H1 (cell line): ENCODE data around the gene RNF123. TPM values are rescaled to one million over a fixed set of nuclear protein-coding genes. Genes with fewer than 3 reads are reported as not detected.

Source experiments
- CTCF ChIA-PET: fragments of 300-600 bp; sonication (Branson Sonifier 250); formaldehyde crosslinking; loops from one replicate; lab custom pipeline; 2021; ENCODE audit not compliant: partially characterized antibody; lab: Charles Lee
- POLR2A ChIA-PET: fragments of 300-600 bp; sonication (Branson Sonifier 250); formaldehyde crosslinking; loops from one replicate; lab custom pipeline; 2021; ENCODE audit warnings: inconsistent platforms; ENCODE audit not compliant: partially characterized antibody; lab: Charles Lee
- DNase-seq, 2 experiments: peaks; one replicate each; pipeline versions ENCODE4 v3.0.0 to v3.0.0-alpha.2; 2010 to 2022; ENCODE audit warnings: low spot score in 2 of 2, low read depth in 1 of 2, mixed read lengths in 1 of 2
- FAIRE-seq: peaks from 2 replicates; lab custom pipeline; 2011; peaks lifted over from hg19 to GRCh38; lab: Jason Lieb, UNC
- H2AFZ ChIP-seq: 2 replicates; pipeline ENCODE4 v1.8.1; 2012; ENCODE audit warnings: low read length, inconsistent platforms
- H2AK5ac ChIP-seq: 2 replicates; pipeline ENCODE4 v1.6.1; 2013; ENCODE audit warnings: low read depth, low read length
- H2BK120ac ChIP-seq: replicated peaks from 2 replicates; pipeline ENCODE3; 2013; ENCODE audit warnings: low read depth, low read length, inconsistent platforms
- H2BK12ac ChIP-seq: 2 replicates; pipeline ENCODE4 v1.6.1; 2013; ENCODE audit warnings: low read depth, low read length
- H2BK15ac ChIP-seq: 2 replicates; pipeline ENCODE4 v1.6.1; 2013; ENCODE audit warnings: low read length
- H2BK20ac ChIP-seq: 2 replicates; pipeline ENCODE4 v1.6.1; 2013; ENCODE audit warnings: low read length
- H2BK5ac ChIP-seq: 2 replicates; pipeline ENCODE4 v1.6.1; 2013; ENCODE audit warnings: low read depth, low read length
- H3K14ac ChIP-seq: 2 replicates; pipeline ENCODE4 v1.6.1; 2013; ENCODE audit warnings: inconsistent platforms; ENCODE audit not compliant: insufficient read length
- H3K18ac ChIP-seq: 2 replicates; pipeline ENCODE4 v1.6.1; 2013; ENCODE audit warnings: low read length; ENCODE audit errors: extremely low read depth
- H3K23ac ChIP-seq: 2 replicates; pipeline ENCODE4 v1.6.1; 2013; ENCODE audit warnings: inconsistent platforms; ENCODE audit not compliant: insufficient read length
- H3K23me2 ChIP-seq: 2 replicates; pipeline ENCODE4 v1.6.1; 2013; ENCODE audit warnings: low read depth, low read length
- H3K27ac ChIP-seq: 2 replicates; pipeline ENCODE4 v1.6.1; 2011; ENCODE audit warnings: low read depth, low read length, inconsistent platforms
- H3K27me3 ChIP-seq, 4 experiments: replicated peaks in 1 of 4; 1 replicate in 1 of 4; 2 replicates in 3 of 4; pipeline versions ENCODE4 v1.6.1 to v1.8.1; 2011 to 2013; ENCODE audit warnings: low read length in 3 of 4, mild to moderate bottlenecking in 3 of 4, inconsistent platforms in 2 of 4, mixed read lengths in 2 of 4, moderate library complexity in 1 of 4; ENCODE audit not compliant: control insufficient read depth in 3 of 4, insufficient read depth in 3 of 4; ENCODE audit errors: extremely low read depth in 1 of 4
- H3K36me3 ChIP-seq, 4 experiments: 2 replicates each; pipeline versions ENCODE4 v1.6.1 to v1.8.1; 2011 to 2013; ENCODE audit warnings: mild to moderate bottlenecking in 4 of 4, low read length in 3 of 4, moderate library complexity in 2 of 4, control low read depth in 1 of 4, inconsistent platforms in 1 of 4; ENCODE audit not compliant: insufficient read depth in 4 of 4, control insufficient read depth in 2 of 4
- H3K4ac ChIP-seq: replicated peaks from 2 replicates; pipeline ENCODE3; 2013; ENCODE audit warnings: low read length, low read depth, mixed read lengths, inconsistent platforms; ENCODE audit not compliant: insufficient read length
- H3K4me1 ChIP-seq, 4 experiments: replicated peaks in 1 of 4; 1 replicate in 1 of 4; 2 replicates in 3 of 4; pipeline versions ENCODE4 v1.6.1 to v1.8.1; 2011 to 2013; ENCODE audit warnings: low read length in 3 of 4, inconsistent platforms in 2 of 4, mixed read lengths in 1 of 4; ENCODE audit not compliant: insufficient read depth in 4 of 4, control insufficient read depth in 3 of 4
- H3K4me2 ChIP-seq, 2 experiments: 2 replicates each; pipeline versions ENCODE4 v1.6.1 to v1.8.1; 2011 to 2013; ENCODE audit warnings: low read depth in 2 of 2, low read length in 2 of 2, control low read depth in 1 of 2, inconsistent platforms in 1 of 2, mild to moderate bottlenecking in 1 of 2; ENCODE audit not compliant: insufficient read depth in 1 of 2
- H3K4me3 ChIP-seq, 4 experiments: fragments of 200-600, 300-600 bp in 1 of 4; sonication (generic), shearing (Covaris generic), sonication (Bioruptor Twin) in 1 of 4; 2 replicates each; pipeline versions ENCODE4 v1.5.1 to v1.8.1; 2011 to 2016; ENCODE audit warnings: low read length in 4 of 4, low read depth in 3 of 4, control low read depth in 2 of 4, inconsistent platforms in 2 of 4, mild to moderate bottlenecking in 2 of 4, mixed read lengths in 1 of 4, moderate library complexity in 1 of 4; ENCODE audit not compliant: insufficient read depth in 2 of 4; ENCODE audit errors: extremely low read depth in 1 of 4
- H3K56ac ChIP-seq: replicated peaks from 2 replicates; pipeline ENCODE3; 2013; ENCODE audit warnings: low read depth, mild to moderate bottlenecking, mixed read lengths, low read length, inconsistent platforms; ENCODE audit not compliant: insufficient read length
- H3K79me1 ChIP-seq: 2 replicates; pipeline ENCODE4 v1.6.1; 2013; ENCODE audit warnings: low read depth, low read length, control low read depth
- H3K79me2 ChIP-seq, 2 experiments: 2 replicates each; pipeline versions ENCODE4 v1.6.1 to v1.8.1; 2012 to 2013; ENCODE audit warnings: low read length in 2 of 2, mild to moderate bottlenecking in 2 of 2, inconsistent platforms in 1 of 2; ENCODE audit not compliant: insufficient read depth in 2 of 2, control insufficient read depth in 1 of 2
- H3K9ac ChIP-seq, 4 experiments: replicated peaks in 1 of 4; 1 replicate in 1 of 4; 2 replicates in 3 of 4; pipeline versions ENCODE4 v1.6.1 to v1.8.1; 2011 to 2013; ENCODE audit warnings: low read depth in 3 of 4, low read length in 3 of 4, control low read depth in 2 of 4, mild to moderate bottlenecking in 2 of 4, moderate library complexity in 2 of 4, inconsistent platforms in 1 of 4; ENCODE audit errors: extremely low read depth in 1 of 4
- H3K9me3 ChIP-seq, 2 experiments: 2 replicates each; pipeline versions ENCODE4 v1.6.1 to v1.8.1; 2012 to 2013; ENCODE audit warnings: mild to moderate bottlenecking in 2 of 2, moderate library complexity in 2 of 2, control low read depth in 1 of 2, inconsistent platforms in 1 of 2, low read depth in 1 of 2, low read length in 1 of 2, mixed read lengths in 1 of 2; ENCODE audit not compliant: insufficient read depth in 2 of 2
- H4K20me1 ChIP-seq, 2 experiments: replicated peaks in 1 of 2; 2 replicates each; pipeline versions ENCODE3 to v1.8.1; 2011 to 2013; ENCODE audit warnings: inconsistent platforms in 2 of 2, low read length in 2 of 2, mild to moderate bottlenecking in 1 of 2; ENCODE audit not compliant: insufficient read depth in 2 of 2, control insufficient read depth in 1 of 2
- H4K5ac ChIP-seq: 2 replicates; pipeline ENCODE4 v1.6.1; 2013; ENCODE audit warnings: low read length, low read depth, mixed read lengths, inconsistent platforms; ENCODE audit not compliant: insufficient read length
- H4K8ac ChIP-seq: 2 replicates; pipeline ENCODE4 v1.8.0; 2013; ENCODE audit warnings: mild to moderate bottlenecking, moderate library complexity, low read length, inconsistent platforms; ENCODE audit not compliant: insufficient read depth; ENCODE audit errors: extremely low read depth
- H4K91ac ChIP-seq: replicated peaks from 2 replicates; pipeline ENCODE3; 2013; ENCODE audit warnings: low read length, mixed read lengths, inconsistent platforms; ENCODE audit not compliant: insufficient read length
- CBX5 ChIP-seq: fragments of 300-800, 300-1000 bp; sonication (generic); IDR thresholded peaks from 2 replicates; pipeline ENCODE4 v1.7.1; 2016; ENCODE audit warnings: antibody characterized with exemption, low read length, low read depth
- CHD1 ChIP-seq: IDR thresholded peaks from 2 replicates; pipeline ENCODE4 v1.6.1; 2012; ENCODE audit warnings: low read depth, low read length, improper control_type of control experiment
- CHD2 ChIP-seq: IDR thresholded peaks from 2 replicates; pipeline ENCODE4 v1.6.1; 2012; ENCODE audit warnings: low read length, improper control_type of control experiment
- CREB1 ChIP-seq: IDR thresholded peaks from 2 replicates; pipeline ENCODE4 v1.6.1; 2012; ENCODE audit warnings: inconsistent platforms
- GABPA ChIP-seq: IDR thresholded peaks from 2 replicates; pipeline ENCODE4 v1.6.1; 2011; ENCODE audit warnings: mild to moderate bottlenecking, low read length, moderate library complexity, borderline replicate concordance; ENCODE audit not compliant: insufficient read depth
- HDAC2 ChIP-seq, 2 experiments: fragments of 300-600 bp in 1 of 2; sonication (generic) in 1 of 2; IDR thresholded peaks; 2 replicates each; pipeline ENCODE4 v1.6.1; 2011 to 2012; ENCODE audit warnings: low read depth in 2 of 2, low read length in 2 of 2, mild to moderate bottlenecking in 2 of 2, moderate library complexity in 2 of 2, borderline replicate concordance in 1 of 2, inconsistent platforms in 1 of 2
- JUND ChIP-seq: IDR thresholded peaks from 2 replicates; pipeline ENCODE4 v1.6.1; 2011; ENCODE audit warnings: mild to moderate bottlenecking, improper control_type of control experiment, low read length
- KDM5A ChIP-seq: fragments of 200-600 bp; IDR thresholded peaks from 2 replicates; pipeline ENCODE4 v1.7.1; 2012; ENCODE audit warnings: mild to moderate bottlenecking, low read length, inconsistent platforms, mixed read lengths
- MAX ChIP-seq: IDR thresholded peaks from 2 replicates; pipeline ENCODE4 v1.6.1; 2012; ENCODE audit warnings: inconsistent platforms
- RNF2 ChIP-seq: fragments of 200-900, 300-1000 bp; sonication (generic); IDR thresholded peaks from 2 replicates; pipeline ENCODE4 v1.7.1; 2016; ENCODE audit warnings: borderline replicate concordance, low read depth, mild to moderate bottlenecking, antibody characterized with exemption, low read length; ENCODE audit not compliant: poor library complexity, severe bottlenecking; ENCODE audit errors: missing control alignments
- SIRT6 ChIP-seq: IDR thresholded peaks from one replicate; pipeline ENCODE4 v1.7.1; 2012; ENCODE audit warnings: low read length, inconsistent platforms
- SP1 ChIP-seq: IDR thresholded peaks from 2 replicates; pipeline ENCODE4 v1.6.1; 2011; ENCODE audit warnings: low read depth, low read length
- SRF ChIP-seq: IDR thresholded peaks from 2 replicates; pipeline ENCODE4 v1.6.1; 2011; ENCODE audit warnings: mild to moderate bottlenecking, low read depth, low read length, moderate library complexity
- SUZ12 ChIP-seq: fragments of 200-600 bp; sonication (generic); IDR thresholded peaks from 2 replicates; pipeline ENCODE4 v1.6.1; 2012; ENCODE audit warnings: mild to moderate bottlenecking, inconsistent platforms, low read length, moderate library complexity, mixed read lengths
- WGBS, 2 experiments: shearing (Covaris generic) in 1 of 2; methylation state at CpG; one replicate each; pipeline versions ENCODE4 v1.1.6 to v1.1.7; 2013 to 2015; ENCODE audit warnings: low lambda C conversion rate in 2 of 2, mixed read lengths in 2 of 2, inconsistent platforms in 1 of 2, low coverage in 1 of 2, missing lambda C conversion rate in 1 of 2; ENCODE audit not compliant: insufficient replicate concordance in 2 of 2, insufficient coverage in 1 of 2, insufficient read length in 1 of 2; ENCODE audit errors: extremely low coverage in 1 of 2, missing lambda C conversion rate in 1 of 2; 5-methylcytosine and 5-hydroxymethylcytosine counted together
- polyA plus RNA-seq, 7 experiments: library from polyadenylated mRNA; depleted of rRNA in 3 of 7; stranded (reverse) in 5 of 7; unstranded in 2 of 7; fragments of >200 nt in 5 of 7; fragments of 200-250 nt in 2 of 7; gene quantifications; 1 replicate in 5 of 7; 2 replicates in 1 of 7; 4 replicates in 1 of 7; pipeline versions ENCODE4 v1.2.1 to v1.2.3, GENCODE V29; 2011 to 2013; ENCODE audit warnings: missing spikeins in 2 of 7, mixed read lengths in 2 of 7
- total RNA-seq: library from RNA; stranded (reverse); fragmentation: NEBNext Ultra II Directional; extraction: Animal tissue kit (Norgen Biotek cat#: 25700); gene quantifications from 2 replicates; pipeline ENCODE4 v1.2.1, GENCODE V29; 2021

Gene RNF123
- total and polyA plus RNA-seq, 2 of the 8 experiments (the other 6 are each of a cell fraction or from before 2014, with no cell fraction given) = 30.5 to 57.7 TPM

- Histone ChIP-seq H3K79me2 (no peaks in the 10 kb centered on the region), H3K4me1 (no peaks in the 10 kb centered on the region; a peak in 1 of 7 replicates), H4K5ac (no peak overlapping the region), H2BK12ac (0 out of 2 replicates have a peak overlapping the region, but pooled peaks have one; percentile 31), H3K4me3 (no peak overlapping the region), H3K27ac (no peak overlapping the region), H3K9ac (no peak overlapping the region), H4K8ac (no peak overlapping the region), H3K14ac (no peak overlapping the region), H2BK5ac (no peak overlapping the region), H3K4ac (no peak overlapping the region), H3K23me2 (no peaks in the 10 kb centered on the region), H3K4me2 (no peak overlapping the region), H3K79me1 (no peaks in the 10 kb centered on the region), H2BK15ac (no peak overlapping the region), H2BK20ac (no peak overlapping the region), H4K20me1 (no peaks in the 10 kb centered on the region), H2AK5ac (no peak overlapping the region), H2AFZ (no peak overlapping the region), H3K27me3 (no peaks in the 10 kb centered on the region), H3K36me3 (no peaks in the 10 kb centered on the region), H2BK120ac (no peak overlapping the region), H3K56ac (no peak overlapping the region), H3K18ac (no peak overlapping the region), H3K23ac (no peak overlapping the region), H4K91ac (no peak overlapping the region), H3K9me3 (no peaks in the 10 kb centered on the region)
- FAIRE-seq = no peak
- 69% methylated on average over 1 of the region's 1 CpG; no CpG with 5 or more reads in 1 of the 2 experiments for WGBS, 2 experiments
- no peak for DNase-seq
- ChIA-PET CTCF (interaction anchor here (0.8 to 3.9 kb wide), 3 partner anchors 51 to 110 kb away, joined by 3 to 12 read pairs (median 3); no protein-coding TSS in a partner anchor), POLR2A (interaction anchor here (0.6 kb wide), 1 partner anchor 202 kb away, joined by 3 read pairs; no protein-coding TSS in a partner anchor)
- no peak for TF ChIP-seq CBX5
- TF ChIP-seq CHD1 = no peak
- TF ChIP-seq SRF = no peak
- no peak for TF ChIP-seq RNF2
- TF ChIP-seq CHD2 = no peak
- no peak for TF ChIP-seq HDAC2 (IDR thresholded peaks at IDR 0.05; ENCODE audit: borderline replicate concordance in 1 of 2, low read depth in 2 of 2, low read length in 2 of 2)
- TF ChIP-seq JUND = no peak
- no peak for TF ChIP-seq GABPA
- no peak for TF ChIP-seq KDM5A
- TF ChIP-seq SP1 = no peak
- TF ChIP-seq MAX = no peak
- no peak for TF ChIP-seq CREB1
- TF ChIP-seq SIRT6 = no peak
- TF ChIP-seq SUZ12 = no peak
Measured at GRCh38 chr3:49650177-49650576, 39.2 kb upstream of the RNF123 start.
